ENCODE data around the gene ZBTB16.

ZBTB16 gene

DNA sequence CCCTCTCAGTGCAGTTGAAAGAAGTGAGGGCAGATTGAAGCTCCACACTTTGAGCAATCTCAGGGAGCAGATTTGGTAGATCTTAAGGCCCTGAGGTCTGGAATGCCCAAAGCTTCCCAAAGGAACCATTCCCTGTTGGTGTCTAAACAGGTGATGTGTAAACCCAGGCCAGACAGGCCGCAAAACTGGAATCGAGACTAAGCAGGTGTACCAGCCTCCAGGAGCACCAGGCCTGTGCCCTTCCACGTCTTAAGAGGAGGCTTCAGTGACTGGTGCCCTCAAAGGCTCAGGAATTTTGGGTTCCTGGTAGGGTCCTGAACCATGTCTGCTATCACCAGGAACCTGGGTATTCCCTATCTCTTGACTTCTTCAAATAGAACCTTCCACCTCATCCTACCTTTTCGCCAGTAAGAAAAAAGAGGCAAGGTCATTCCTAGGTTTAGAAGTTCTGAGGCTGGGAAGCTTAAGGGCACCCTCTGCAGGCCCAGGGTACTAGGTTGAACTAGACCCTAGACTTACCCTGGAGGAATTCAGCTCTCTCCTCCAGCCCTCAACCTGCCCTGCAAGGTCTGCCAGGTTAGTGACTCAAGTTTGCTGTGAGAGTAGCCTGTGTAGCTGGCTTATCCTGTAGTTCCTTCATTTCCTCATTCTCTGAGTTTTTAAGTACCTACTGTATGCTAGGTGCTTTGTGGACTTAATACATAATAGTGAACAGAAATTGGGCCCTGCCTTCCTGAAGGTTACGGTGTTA, 136.6 kb downstream of the ZBTB16 start:
- TF ChIP-seq ZFX (IDR thresholded peaks at IDR 0.05; ENCODE audit: borderline replicate concordance), result no peak
- TF ChIP-seq, protein P1, sequence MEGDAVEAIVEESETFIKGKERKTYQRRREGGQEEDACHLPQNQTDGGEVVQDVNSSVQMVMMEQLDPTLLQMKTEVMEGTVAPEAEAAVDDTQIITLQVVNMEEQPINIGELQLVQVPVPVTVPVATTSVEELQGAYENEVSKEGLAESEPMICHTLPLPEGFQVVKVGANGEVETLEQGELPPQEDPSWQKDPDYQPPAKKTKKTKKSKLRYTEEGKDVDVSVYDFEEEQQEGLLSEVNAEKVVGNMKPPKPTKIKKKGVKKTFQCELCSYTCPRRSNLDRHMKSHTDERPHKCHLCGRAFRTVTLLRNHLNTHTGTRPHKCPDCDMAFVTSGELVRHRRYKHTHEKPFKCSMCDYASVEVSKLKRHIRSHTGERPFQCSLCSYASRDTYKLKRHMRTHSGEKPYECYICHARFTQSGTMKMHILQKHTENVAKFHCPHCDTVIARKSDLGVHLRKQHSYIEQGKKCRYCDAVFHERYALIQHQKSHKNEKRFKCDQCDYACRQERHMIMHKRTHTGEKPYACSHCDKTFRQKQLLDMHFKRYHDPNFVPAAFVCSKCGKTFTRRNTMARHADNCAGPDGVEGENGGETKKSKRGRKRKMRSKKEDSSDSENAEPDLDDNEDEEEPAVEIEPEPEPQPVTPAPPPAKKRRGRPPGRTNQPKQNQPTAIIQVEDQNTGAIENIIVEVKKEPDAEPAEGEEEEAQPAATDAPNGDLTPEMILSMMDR (IDR thresholded peaks at IDR 0.05), result peak; percentile 21; the same call in 1 of the 2 replicates
- peak overlapping the region; percentile 70 for H3K27ac ChIP-seq

DNA sequence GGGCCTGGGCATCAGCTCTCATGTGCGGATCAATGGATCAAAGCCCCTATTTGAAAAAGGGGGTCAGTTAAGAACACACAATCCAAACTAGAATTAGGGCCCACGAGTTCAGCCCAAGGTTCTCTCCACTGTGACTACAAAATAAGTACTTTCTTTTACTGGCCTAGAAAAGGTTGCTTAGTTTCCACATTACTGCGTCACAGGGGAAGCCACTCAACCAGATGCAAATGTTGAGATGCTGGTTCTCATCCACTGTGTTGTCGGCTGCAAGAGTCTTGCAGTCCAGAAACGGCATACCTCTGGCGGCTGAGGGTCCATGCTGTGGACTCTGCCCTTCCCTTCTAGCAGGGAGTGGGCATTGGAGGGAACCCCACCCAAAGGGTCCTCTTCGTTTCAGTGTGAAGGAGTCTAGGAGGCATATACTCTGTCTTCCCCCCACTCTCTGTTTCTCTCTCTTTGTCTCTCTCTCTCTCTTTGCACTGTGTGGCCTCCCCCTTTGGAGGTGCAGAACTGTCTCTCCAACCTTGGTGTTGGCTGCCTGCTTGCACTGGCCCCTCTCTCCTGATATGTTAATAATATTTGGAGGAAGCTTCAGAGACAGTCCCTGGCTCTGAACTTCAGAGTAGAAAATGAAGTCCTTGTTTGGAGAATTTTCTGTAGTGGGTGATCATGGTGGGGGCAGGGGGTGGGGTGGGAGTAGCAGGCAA, 137.6 kb downstream of the ZBTB16 start:
- peak overlapping the region; percentile 70 for H3K27ac ChIP-seq

DNA sequence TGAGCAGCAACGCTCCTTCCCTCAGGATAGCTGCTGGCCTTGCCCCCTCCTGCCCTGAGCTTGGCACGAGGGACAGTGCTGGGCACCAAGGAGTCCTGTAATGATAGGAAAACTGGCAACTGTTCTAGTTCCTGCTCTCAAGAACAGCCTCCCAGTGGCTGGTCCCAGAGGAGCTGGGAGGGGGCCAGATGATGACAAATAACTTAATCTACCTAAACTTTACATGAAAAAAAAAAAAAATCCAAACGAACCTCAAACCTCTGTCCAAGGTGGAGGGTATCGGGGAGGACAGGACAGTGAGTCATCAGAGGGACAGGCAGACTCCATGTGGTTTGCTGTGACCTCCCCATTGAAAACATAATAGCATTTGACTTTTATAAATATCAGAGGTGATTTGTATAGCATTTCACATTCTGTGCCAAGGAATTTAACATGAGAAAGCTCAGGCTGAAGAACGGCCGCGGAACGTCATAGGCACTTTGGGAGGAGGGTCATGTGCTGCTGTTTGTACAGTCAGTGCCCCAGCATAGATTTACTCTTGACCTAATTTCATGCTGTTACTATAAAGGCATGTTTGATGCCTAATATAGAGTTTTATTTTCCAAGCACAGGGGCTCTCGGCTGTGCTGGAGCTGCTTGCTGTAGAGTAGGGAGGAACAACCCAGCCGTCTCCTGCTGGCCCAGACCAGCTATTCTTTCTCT, 138.4 kb downstream of the ZBTB16 start:
- TF ChIP-seq ZFX (IDR thresholded peaks at IDR 0.05; ENCODE audit: borderline replicate concordance), result no peak
- TF ChIP-seq, protein P1 (IDR thresholded peaks at IDR 0.05), result no peak
- peak overlapping the region; percentile 70 for H3K27ac ChIP-seq

More for the DNA sequence above, 137.6 kb downstream of the ZBTB16 start:
- TF ChIP-seq, protein P1 (IDR thresholded peaks at IDR 0.05), result no peak
- TF ChIP-seq ZFX (IDR thresholded peaks at IDR 0.05; ENCODE audit: borderline replicate concordance), result no peak

GRCh38 chr11:114199051-114199450, 139.5 kb downstream of the ZBTB16 start:
- no peak overlapping the region for H3K27ac ChIP-seq
- TF ChIP-seq, protein P1 (IDR thresholded peaks at IDR 0.05), result no peak
- TF ChIP-seq ZFX (IDR thresholded peaks at IDR 0.05; ENCODE audit: borderline replicate concordance), result no peak

DNA sequence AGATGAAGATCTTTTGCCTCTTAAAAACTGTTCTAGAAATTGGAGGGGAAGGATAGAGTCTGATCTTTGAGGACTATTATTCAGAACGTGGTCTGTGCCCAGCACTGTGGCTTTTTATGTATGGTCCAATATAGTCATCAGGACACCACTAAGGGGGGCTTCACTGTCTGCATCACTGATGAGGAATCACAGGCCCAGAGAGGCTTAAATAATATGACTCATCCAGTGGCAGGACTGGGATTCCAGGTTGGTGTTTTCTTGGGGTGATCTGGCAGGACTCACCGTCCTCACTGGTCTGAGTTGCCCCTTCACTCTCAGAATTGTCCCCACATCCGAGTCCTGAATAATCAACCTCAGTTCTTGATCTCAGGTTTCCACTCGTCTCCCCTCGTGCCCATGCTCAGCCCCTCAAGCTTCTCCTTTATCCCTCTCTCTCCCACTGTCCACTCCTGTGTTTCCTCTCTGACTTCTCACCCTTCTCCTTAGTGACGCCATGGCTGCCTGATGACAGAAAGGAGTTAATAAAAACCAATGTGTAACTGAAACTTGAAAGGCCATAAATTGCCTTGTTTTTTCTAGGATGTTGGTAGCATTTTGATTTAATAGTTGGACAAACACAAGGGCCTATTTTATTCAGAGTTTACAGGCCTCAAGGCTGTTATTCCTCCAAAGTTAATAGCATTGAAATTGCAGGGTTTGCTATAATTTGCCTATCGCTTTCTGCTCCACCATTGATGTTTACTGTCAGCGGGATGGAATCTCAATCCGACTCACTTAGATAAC, 141.0 kb downstream of the ZBTB16 start:
- TF ChIP-seq, protein P1 (IDR thresholded peaks at IDR 0.05), result no peak
- no peak for TF ChIP-seq ZFX (IDR thresholded peaks at IDR 0.05; ENCODE audit: borderline replicate concordance)
- 0 out of 2 replicates have a peak overlapping the region, but pooled peaks have one; percentile 12 for H3K27ac ChIP-seq

GRCh38 chr11:114201219-114201618, 141.7 kb downstream of the ZBTB16 start:
- H3K27ac ChIP-seq, result no peak overlapping the region
- no peak for TF ChIP-seq ZFX (IDR thresholded peaks at IDR 0.05; ENCODE audit: borderline replicate concordance)
- TF ChIP-seq, protein P1 (IDR thresholded peaks at IDR 0.05), result no peak
